Breast epithelium (tissue), 3 donors: ENCODE data around the gene MLLT6.

Experiments
- CTCF ChIP-seq, 3 donors: fragments of 450-650 bp; IDR thresholded peaks; one replicate each; pipeline ENCODE4 v1.5.1; 2016 to 2017; ENCODE audit warnings: antibody characterized with exemption in 3 of 3, mild to moderate bottlenecking in 3 of 3, moderate library complexity in 3 of 3
- POLR2A ChIP-seq: fragments of 450-650 bp; IDR thresholded peaks from one replicate; pipeline ENCODE4 v1.6.1; 2016; ENCODE audit warnings: antibody characterized with exemption, mild to moderate bottlenecking, moderate library complexity

DNA sequence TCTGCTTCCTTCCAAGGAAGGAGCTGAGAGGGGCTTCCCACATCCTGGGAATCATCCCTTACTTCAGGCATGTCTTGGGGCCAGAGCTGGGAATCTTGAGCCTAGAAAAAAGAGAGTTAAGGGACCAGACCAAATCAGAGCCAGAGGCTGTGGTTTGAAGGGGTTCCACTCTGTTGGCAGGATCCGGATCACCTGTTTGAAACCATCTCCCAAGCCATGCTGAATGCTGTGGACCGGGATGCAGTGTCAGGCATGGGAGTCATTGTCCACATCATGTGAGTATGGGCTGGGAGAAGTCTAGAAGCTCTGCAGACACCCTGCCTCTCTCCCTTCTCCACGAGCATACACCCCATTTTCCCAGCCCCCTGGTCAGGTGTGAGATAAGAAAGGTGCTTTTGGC is 57.2 kb downstream of the MLLT6 start:
- TF ChIP-seq POLR2A (no peak), CTCF (IDR thresholded peaks at IDR 0.05) (no peak)
